OCI-LY7 (cell line): ENCODE results near the gene DTNA. TPM values are rescaled to one million over a fixed set of nuclear protein-coding genes. Genes with fewer than 3 reads are reported as not detected.

Source experiments
- BruUV-seq: library from RNA; stranded (reverse); fragments of 400-500 nt; replicated peaks from 2 replicates; lab custom pipeline; 2021; lab: Mats Ljungman, UMichigan
- CTCF ChIA-PET: fragments of 300-600 bp; sonication (Branson Sonifier 250); formaldehyde crosslinking; loops from one replicate; lab custom pipeline; 2022; ENCODE audit warnings: antibody characterized with exemption; ENCODE audit not compliant: unreplicated experiment; lab: Charles Lee
- POLR2A ChIA-PET: fragments of 300-600 bp; sonication (Branson Sonifier 250); formaldehyde crosslinking; loops from one replicate; lab custom pipeline; 2022; ENCODE audit warnings: antibody characterized with exemption; lab: Charles Lee
- DNase-seq: peaks from one replicate; pipeline ENCODE4 v3.0.0-alpha.2; 2015; ENCODE audit warnings: low spot score
- H2AFZ ChIP-seq: fragments of 200-600 bp; sonication (generic), shearing (Covaris generic); 2 replicates; pipeline ENCODE4 v1.6.1; 2014; ENCODE audit warnings: mild to moderate bottlenecking, antibody characterized with exemption, low read length, moderate library complexity
- H3K27ac ChIP-seq: fragments of 200-600 bp; sonication (generic); 2 replicates; pipeline ENCODE4 v1.5.1; 2014; ENCODE audit warnings: mixed run types, low read depth, mild to moderate bottlenecking, moderate library complexity, low read length, inconsistent platforms; ENCODE audit not compliant: poor library complexity, severe bottlenecking
- H3K36me3 ChIP-seq: fragments of 200-600 bp; sonication (generic); 2 replicates; pipeline ENCODE4 v1.6.1; 2014; ENCODE audit warnings: mild to moderate bottlenecking, antibody characterized with exemption, low read length, moderate library complexity, mixed read lengths; ENCODE audit not compliant: insufficient read depth
- H3K4me1 ChIP-seq: fragments of 200-600 bp; sonication (generic); 2 replicates; pipeline ENCODE4 v1.5.1; 2014; ENCODE audit warnings: mild to moderate bottlenecking, low read length; ENCODE audit not compliant: insufficient read depth, poor library complexity, severe bottlenecking
- H3K4me2 ChIP-seq: fragments of 200-600 bp; sonication (generic); 2 replicates; pipeline ENCODE4 v1.6.1; 2014; ENCODE audit warnings: mild to moderate bottlenecking, low read length
- H3K4me3 ChIP-seq: fragments of 200-600 bp; sonication (generic); 2 replicates; pipeline ENCODE4 v1.5.1; 2014; ENCODE audit warnings: mild to moderate bottlenecking, low read depth, low read length; ENCODE audit not compliant: poor library complexity, severe bottlenecking
- H3K79me2 ChIP-seq: fragments of 200-600 bp; sonication (generic); 2 replicates; pipeline ENCODE4 v1.6.1; 2016; ENCODE audit warnings: low read depth, mild to moderate bottlenecking, low read length, moderate library complexity, mixed read lengths; ENCODE audit not compliant: insufficient read depth
- H3K9me2 ChIP-seq: fragments of 200-600 bp; sonication (generic); 2 replicates; pipeline ENCODE4 v1.6.1; 2016; ENCODE audit warnings: mild to moderate bottlenecking, low read length, mixed read lengths; ENCODE audit not compliant: insufficient read depth
- H3K9me3 ChIP-seq: fragments of 200-600 bp; sonication (generic); 2 replicates; pipeline ENCODE4 v1.6.1; 2014; ENCODE audit warnings: mild to moderate bottlenecking, mixed run types, low read length, mixed read lengths
- H4K20me1 ChIP-seq: fragments of 200-600 bp; sonication (generic); 2 replicates; pipeline ENCODE4 v1.6.1; 2014; ENCODE audit warnings: mild to moderate bottlenecking, antibody characterized with exemption, low read length, moderate library complexity, mixed read lengths; ENCODE audit not compliant: insufficient read depth
- CTCF ChIP-seq: fragments of 200-600 bp; sonication (generic); conservative IDR thresholded peaks from 2 replicates; pipeline ENCODE4 v1.5.1; 2014; ENCODE audit warnings: mild to moderate bottlenecking, antibody characterized with exemption, low read length, moderate library complexity, mixed read lengths
- EZH2phosphoT487 ChIP-seq: fragments of 200-600 bp; sonication (generic); IDR thresholded peaks from 2 replicates; pipeline ENCODE4 v1.6.1; 2018; ENCODE audit warnings: low read depth, borderline replicate concordance, mild to moderate bottlenecking, mixed run types, antibody characterized with exemption, low read length, moderate library complexity, mixed read lengths
- intact Hi-C: fragments of 100-400 bp; cut with micrococcal nuclease; formaldehyde crosslinking; loops from one replicate; pipeline ENCODE4 v1.10.0; 2022; ENCODE audit not compliant: unreplicated experiment
- total RNA-seq, 2 experiments: library from RNA; depleted of rRNA in 1 of 2; stranded (reverse); fragments of >200 nt in 1 of 2; shearing (Covaris generic) in 1 of 2; gene quantifications; 2 replicates each; pipeline ENCODE4 v1.2.3, GENCODE V29; 2014 to 2022

Gene DTNA
- total RNA-seq, 2 experiments from 2014 or later, result 0.16 TPM; not detected in 1

- no peaks in the 10 kb centered on the region for H3K4me1 ChIP-seq
- H3K79me2 ChIP-seq, result no peaks in the 10 kb centered on the region
- H2AFZ ChIP-seq, result no peak overlapping the region
- intact Hi-C loops, result no loop called here
- no peaks in the 10 kb centered on the region for H3K9me3 ChIP-seq
- no TSS peak for BruUV-seq
- CTCF ChIA-PET, result no interaction called here
- no peaks in the 10 kb centered on the region for H3K36me3 ChIP-seq
- H4K20me1 ChIP-seq, result no peaks in the 10 kb centered on the region
- H3K27ac ChIP-seq, result no peak overlapping the region
- no peaks in the 10 kb centered on the region for H3K9me2 ChIP-seq
- no peak for DNase-seq
- POLR2A ChIA-PET, result no interaction called here
- TF ChIP-seq CTCF (no peak), EZH2phosphoT487 (no peak)
- H3K4me3 ChIP-seq, result no peak overlapping the region
- no peak overlapping the region for H3K4me2 ChIP-seq
Observed at GRCh38 chr18:34909637-34910364, 199.7 kb downstream of the DTNA start.

GRCh38 chr18:34911081-34911480 lies 201.0 kb downstream of the DTNA start:
- H3K4me2 ChIP-seq, result no peak overlapping the region
- H2AFZ ChIP-seq, result no peak overlapping the region
- H4K20me1 ChIP-seq, result no peaks in the 10 kb centered on the region
- no peak overlapping the region for H3K4me3 ChIP-seq
- intact Hi-C loops, result no loop called here
- TF ChIP-seq CTCF, result no peak
- no peak for TF ChIP-seq EZH2phosphoT487
- no peaks in the 10 kb centered on the region for H3K9me3 ChIP-seq
- no peak overlapping the region for H3K27ac ChIP-seq
- ChIA-PET CTCF (no interaction called here), POLR2A (no interaction called here)
- no peak for DNase-seq
- no peaks in the 10 kb centered on the region for H3K79me2 ChIP-seq
- BruUV-seq, result no TSS peak
- H3K36me3 ChIP-seq, result no peaks in the 10 kb centered on the region
- H3K9me2 ChIP-seq, result no peaks in the 10 kb centered on the region
- no peaks in the 10 kb centered on the region for H3K4me1 ChIP-seq

DNA sequence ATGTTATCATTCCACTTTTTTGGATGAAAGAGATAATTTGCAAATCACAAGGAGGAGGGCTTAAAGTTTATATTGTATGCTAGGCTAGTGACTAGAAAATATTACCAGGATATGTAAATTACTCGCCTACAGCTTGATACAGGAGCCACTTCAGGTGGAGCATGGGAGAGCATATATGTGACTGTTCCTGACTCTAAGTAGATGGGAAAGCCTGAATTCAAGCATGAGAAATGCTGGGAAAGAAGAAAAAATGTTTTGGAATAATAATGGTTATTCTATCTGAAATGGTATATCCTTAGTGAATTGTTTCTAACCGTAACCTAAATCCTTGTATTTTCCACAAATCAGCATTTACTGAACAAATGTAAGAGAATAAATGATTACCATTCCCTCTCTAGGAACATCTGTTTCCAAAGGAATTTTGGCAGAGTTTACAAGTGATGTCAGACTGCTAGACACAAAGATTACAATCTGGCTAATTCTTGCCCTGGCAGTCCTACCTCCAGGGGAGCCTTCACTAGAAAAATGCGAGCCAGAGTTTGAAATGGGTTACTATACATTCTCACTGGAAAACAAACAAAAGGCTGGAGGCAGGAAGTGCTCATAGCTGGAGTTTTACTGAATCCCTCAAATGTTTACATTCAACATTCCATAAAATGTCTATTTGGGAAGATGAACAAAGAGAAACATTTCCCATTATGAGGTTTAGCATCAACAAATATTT lies 201.7 kb downstream of the DTNA start:
- DNase-seq, result no peak
- no TSS peak for BruUV-seq
- Histone ChIP-seq H2AFZ (no peak overlapping the region), H3K4me1 (no peaks in the 10 kb centered on the region), H3K9me3 (no peaks in the 10 kb centered on the region), H3K79me2 (no peaks in the 10 kb centered on the region), H3K4me2 (no peak overlapping the region), H4K20me1 (no peaks in the 10 kb centered on the region), H3K9me2 (no peaks in the 10 kb centered on the region), H3K36me3 (no peaks in the 10 kb centered on the region), H3K4me3 (no peak overlapping the region), H3K27ac (no peak overlapping the region)
- intact Hi-C loops, result no loop called here
- ChIA-PET POLR2A (no interaction called here), CTCF (no interaction called here)
- no peak for TF ChIP-seq CTCF
- TF ChIP-seq EZH2phosphoT487, result no peak
